ENCODE data around the gene RAD54L2. TPM values are rescaled to one million over a fixed set of nuclear protein-coding genes. Genes with fewer than 3 reads are reported as not detected.

Gene RAD54L2
- total and polyA plus RNA-seq, 9 of the 15 experiments (the other 6 are each of a cell fraction or from before 2014, with no cell fraction given) = 1.3 to 12.2 (median 5.4) TPM

DNA sequence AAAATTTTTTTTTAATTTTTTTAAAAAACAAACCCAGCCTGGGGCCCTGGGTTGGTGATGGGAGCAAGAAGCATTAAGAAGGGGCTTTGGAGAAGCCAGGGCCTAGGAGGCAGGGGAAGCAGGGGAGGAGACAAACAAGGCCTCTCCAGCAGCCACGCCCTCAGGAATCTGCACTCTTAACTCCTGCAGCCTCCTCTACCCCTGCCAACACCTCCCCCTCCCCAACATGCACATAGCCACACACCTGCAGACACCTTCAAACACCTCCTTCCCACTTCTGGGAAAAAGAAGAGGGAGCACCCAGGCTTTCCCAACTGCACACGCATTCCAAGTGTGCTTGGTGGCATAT, 36.0 kb upstream of the RAD54L2 start:
- ChIA-PET POLR2A (interaction anchor here (0.6 kb wide), 1 partner anchor 63 kb away, joined by 3 read pairs; no protein-coding TSS in a partner anchor), CTCF (ENCODE audit: low intra/inter-chr PET ratio) (interaction anchor here (1.6 to 2.0 kb wide), 3 partner anchors 135 to 180 kb away, joined by 12 to 18 read pairs (median 13); no protein-coding TSS in a partner anchor)
- no peak for TF ChIP-seq RFX5 (IDR thresholded peaks at IDR 0.05; ENCODE audit: low read depth, low read length)
- no peak for TF ChIP-seq ILF3 (IDR thresholded peaks at IDR 0.05; ENCODE audit: borderline replicate concordance)
- no peak for TF ChIP-seq RCOR1 (IDR thresholded peaks at IDR 0.05; ENCODE audit: borderline replicate concordance in 1 of 2, low read depth in 2 of 2, low read length in 2 of 2)
- TF ChIP-seq NONO (IDR thresholded peaks at IDR 0.05; ENCODE audit: low read depth in 2 of 2, low read length in 1 of 2) = no peak
- no peak for TF ChIP-seq ZNF24 (IDR thresholded peaks at IDR 0.05)
- no peak for TF ChIP-seq ADNP (tag; IDR thresholded peaks at IDR 0.05)
- TF ChIP-seq CUX1 (CRISPR knock-in tag; IDR thresholded peaks at IDR 0.05) = no peak
- TF ChIP-seq PKNOX1 (IDR thresholded peaks at IDR 0.05) = no peak
- TF ChIP-seq GMEB1 (CRISPR knock-in tag; IDR thresholded peaks at IDR 0.05) = no peak
- Histone ChIP-seq H4K20me1 (replicated peaks; ENCODE audit: control insufficient read depth, insufficient read depth, low read length) (no peaks in the 10 kb centered on the region; the same call in 1 of the 2 replicates), H3K9me3 (replicated peaks; ENCODE audit: control insufficient read depth, insufficient read depth, low read depth, low read length) (no peaks in the 10 kb centered on the region), H3K27ac (ENCODE audit: extremely low read depth, low read depth, low read length) (no peak overlapping the region), H3K4me1 (replicated peaks in 1 of 2; ENCODE audit: control insufficient read depth in 2 of 2, insufficient read depth in 2 of 2, low read length in 2 of 2) (peaks cover 0 to 3% of the 10 kb centered on the region in 2 experiments; a peak in 3 of 5 replicates), H3K36me3 (ENCODE audit: control insufficient read depth, insufficient read depth, low read length) (no peaks in the 10 kb centered on the region), H3K9ac (ENCODE audit: insufficient read depth in 1 of 2, low read depth in 2 of 2, low read length in 2 of 2) (no peak overlapping the region), H3K4me2 (ENCODE audit: insufficient read depth, low read length) (no peak overlapping the region), H3K4me3 (no peak overlapping the region), H3K27me3 (ENCODE audit: control insufficient read depth in 2 of 2, insufficient read depth in 2 of 2, low read length in 2 of 2) (no peaks in the 10 kb centered on the region; a peak in 1 of 5 replicates), H3K9me1 (ENCODE audit: control insufficient read depth, insufficient read depth, low read length) (no peaks in the 10 kb centered on the region), H3K79me2 (ENCODE audit: control insufficient read depth, insufficient read depth, low read length) (peaks cover 17% of the 10 kb centered on the region), H2AFZ (ENCODE audit: low read depth, low read length) (no peak overlapping the region)
- no peak for ATAC-seq
- in situ Hi-C loops (cut with MboI) = loop anchor here (5.0 kb wide), 2 partner anchors 135 to 180 kb away; no protein-coding TSS in a partner anchor
- DNase-seq (ENCODE audit: extremely low read depth in 1 of 4, low spot score in 3 of 4) = no peak
- intact Hi-C loops (cut with micrococcal nuclease) = loop anchor here (1.0 to 5.0 kb wide), 4 partner anchors 136 to 300 kb away; no protein-coding TSS in a partner anchor
- BruUV-seq (replicated peaks) = no TSS peak
- WGBS (ENCODE audit: insufficient coverage, low coverage, missing lambda C conversion rate) = 5% methylated on average over 2 of the region's 2 CpGs
- no peak for FAIRE-seq

Data from K562 (cell line).